SK-N-SH (cell line): ENCODE measurements around the gene DSTN. TPM values are rescaled to one million over a fixed set of nuclear protein-coding genes. Genes with fewer than 3 reads are reported as not detected.

Source experiments
- CTCF ChIA-PET: fragments of 300-600, 350-600 bp; formaldehyde crosslinking; extraction: SDS; loops from one replicate; lab custom pipeline; 2021; lab: Yijun Ruan, JAX
- POLR2A ChIA-PET: fragments of 350-600 bp; sonication (Branson Sonifier 250); formaldehyde crosslinking; extraction: SDS; loops from one replicate; lab custom pipeline; 2020; ENCODE audit warnings: antibody characterized with exemption, inconsistent platforms; lab: Yijun Ruan, JAX
- DNase-seq: peaks from one replicate; pipeline ENCODE4 v3.0.0; 2012
- H2AFZ ChIP-seq: fragments of 200-600 bp; sonication (generic); 2 replicates; pipeline ENCODE4 v1.8.1; 2016; ENCODE audit warnings: antibody characterized with exemption, mild to moderate bottlenecking, low read depth
- H3F3A ChIP-seq: fragments of 200-600 bp; sonication (generic); replicated peaks from 2 replicates; pipeline ENCODE3; 2016; ENCODE audit warnings: antibody characterized with exemption, mild to moderate bottlenecking; ENCODE audit not compliant: insufficient read depth
- H3K27ac ChIP-seq, 2 experiments: fragments of 200-500 bp in 1 of 2; fragments of 200-600 bp in 1 of 2; sonication (Bioruptor generic) in 1 of 2; sonication (generic), shearing (Covaris generic) in 1 of 2; 2 replicates each; pipeline versions ENCODE4 v1.5.1 to v1.6.1; 2014 to 2016; ENCODE audit warnings: low read depth in 2 of 2, inconsistent platforms in 1 of 2, low read length in 1 of 2, mild to moderate bottlenecking in 1 of 2, mixed read lengths in 1 of 2
- H3K27me3 ChIP-seq: fragments of 200-600 bp; sonication (generic), shearing (Covaris generic); 2 replicates; pipeline ENCODE4 v1.6.1; 2016; ENCODE audit warnings: mixed run types; ENCODE audit not compliant: insufficient read depth
- H3K36me3 ChIP-seq, 2 experiments: fragments of 200-500 bp in 1 of 2; fragments of 200-600 bp in 1 of 2; sonication (Bioruptor generic) in 1 of 2; sonication (generic) in 1 of 2; replicated peaks in 1 of 2; 2 replicates each; pipeline versions ENCODE3 to v1.5.1; 2014 to 2016; ENCODE audit warnings: low read length in 1 of 2, mild to moderate bottlenecking in 1 of 2; ENCODE audit not compliant: insufficient read depth in 2 of 2, control insufficient read depth in 1 of 2
- H3K4me1 ChIP-seq, 2 experiments: fragments of 200-500 bp in 1 of 2; fragments of 200-600 bp in 1 of 2; sonication (Bioruptor generic) in 1 of 2; sonication (generic), shearing (Covaris generic) in 1 of 2; 2 replicates each; pipeline versions ENCODE4 v1.5.1 to v1.6.1; 2014 to 2016; ENCODE audit warnings: low read depth in 1 of 2, low read length in 1 of 2, mixed run types in 1 of 2; ENCODE audit not compliant: insufficient read depth in 2 of 2, control insufficient read depth in 1 of 2
- H3K4me2 ChIP-seq: fragments of 200-600 bp; sonication (generic), shearing (Covaris generic); 2 replicates; pipeline ENCODE4 v1.6.1; 2017; ENCODE audit warnings: mixed run types
- H3K4me3 ChIP-seq, 2 experiments: fragments of 200-500 bp in 1 of 2; fragments of 200-600 bp in 1 of 2; sonication (Bioruptor generic) in 1 of 2; sonication (generic), shearing (Covaris generic) in 1 of 2; 2 replicates each; pipeline versions ENCODE4 v1.5.1 to v1.8.1; 2014 to 2016; ENCODE audit warnings: low read depth in 2 of 2, inconsistent platforms in 1 of 2, low read length in 1 of 2, mild to moderate bottlenecking in 1 of 2, mixed read lengths in 1 of 2, moderate library complexity in 1 of 2
- H3K79me2 ChIP-seq: fragments of 200-600 bp; sonication (generic); 2 replicates; pipeline ENCODE4 v1.8.1; 2017; ENCODE audit warnings: mild to moderate bottlenecking; ENCODE audit not compliant: insufficient read depth
- H3K9ac ChIP-seq: fragments of 200-600 bp; sonication (generic); 2 replicates; pipeline ENCODE4 v1.6.1; 2017; ENCODE audit warnings: mixed run types
- H3K9me2 ChIP-seq: fragments of 200-600 bp; sonication (generic); 2 replicates; pipeline ENCODE4 v1.6.1; 2017; ENCODE audit warnings: mixed run types
- H3K9me3 ChIP-seq: fragments of 200-600 bp; sonication (generic); 2 replicates; pipeline ENCODE4 v1.6.1; 2017; ENCODE audit warnings: mixed run types, mild to moderate bottlenecking, moderate library complexity
- H4K20me1 ChIP-seq: fragments of 200-600 bp; sonication (generic); 2 replicates; pipeline ENCODE4 v1.6.1; 2017; ENCODE audit warnings: mild to moderate bottlenecking, mixed run types; ENCODE audit not compliant: insufficient read depth
- CHD2 ChIP-seq: fragments of 150-350 bp; IDR thresholded peaks from 2 replicates; pipeline ENCODE4 v1.6.1; 2018; ENCODE audit warnings: low read length; ENCODE audit not compliant: partially characterized antibody
- ELF1 ChIP-seq: IDR thresholded peaks from 2 replicates; pipeline ENCODE4 v1.4.0; 2012
- FOXM1 ChIP-seq: IDR thresholded peaks from 2 replicates; pipeline ENCODE4 v1.4.0; 2012; ENCODE audit warnings: low read depth, mild to moderate bottlenecking
- GATA2 ChIP-seq: sonication (generic); formaldehyde crosslinking; IDR thresholded peaks from 2 replicates; pipeline ENCODE4 v1.5.0; 2020; ENCODE audit warnings: mild to moderate bottlenecking, missing genetic modification reagents
- MEF2A ChIP-seq: IDR thresholded peaks from 2 replicates; pipeline ENCODE4 v1.4.0; 2012; ENCODE audit warnings: low read depth, borderline replicate concordance
- NRF1 ChIP-seq: IDR thresholded peaks from 2 replicates; pipeline ENCODE4 v1.6.1; 2012; ENCODE audit warnings: low read depth, mild to moderate bottlenecking, low read length
- POLR2AphosphoS5 ChIP-seq: IDR thresholded peaks from 2 replicates; pipeline ENCODE4 v1.6.1; 2012; ENCODE audit warnings: low read depth, low read length
- RCOR1 ChIP-seq: fragments of 150-350 bp; IDR thresholded peaks from 2 replicates; pipeline ENCODE4 v1.6.1; 2017; ENCODE audit warnings: antibody characterized with exemption, low read length
- RFX5 ChIP-seq: IDR thresholded peaks from 2 replicates; pipeline ENCODE4 v1.6.1; 2012; ENCODE audit warnings: mild to moderate bottlenecking, improper control_type of control experiment, low read length
- SIN3A ChIP-seq: IDR thresholded peaks from 2 replicates; pipeline ENCODE4 v1.6.1; 2012; ENCODE audit warnings: low read depth, mild to moderate bottlenecking, low read length, moderate library complexity, borderline replicate concordance
- SMC3 ChIP-seq: IDR thresholded peaks from 2 replicates; pipeline ENCODE4 v1.6.1; 2012; ENCODE audit warnings: low read depth, low read length, improper control_type of control experiment
- WGBS: methylation state at CpG from one replicate; pipeline ENCODE4 v1.1.6; 2017; ENCODE audit warnings: low lambda C conversion rate; 5-methylcytosine and 5-hydroxymethylcytosine counted together
- polyA plus RNA-seq, 3 experiments: library from polyadenylated mRNA; depleted of rRNA; stranded (reverse); fragments of >200 nt; gene quantifications; 2 replicates each; pipeline ENCODE4 v1.2.3, GENCODE V29; 2012
- TF ChIP-seq, protein P1 (sequence below): fragments of 200-600 bp; sonication (generic); IDR thresholded peaks from 2 replicates; pipeline ENCODE4 v1.6.1; 2017; ENCODE audit warnings: antibody characterized with exemption, mild to moderate bottlenecking, moderate library complexity
- TF ChIP-seq, protein P2 (sequence below): fragments of 150-350 bp; IDR thresholded peaks from 2 replicates; pipeline ENCODE4 v1.6.1; 2016; ENCODE audit warnings: mild to moderate bottlenecking, low read depth, low read length
- TF ChIP-seq, protein P3 (sequence below): IDR thresholded peaks from 2 replicates; pipeline ENCODE4 v1.6.1; 2012; ENCODE audit warnings: mild to moderate bottlenecking, low read depth, low read length, moderate library complexity
- TF ChIP-seq, protein P4 (sequence below): IDR thresholded peaks from 2 replicates; pipeline ENCODE4 v1.4.0; 2012; ENCODE audit warnings: low read depth
- TF ChIP-seq, protein P5 (sequence below): IDR thresholded peaks from 2 replicates; pipeline ENCODE4; 2012
- TF ChIP-seq, protein P6 (sequence below): IDR thresholded peaks from 2 replicates; pipeline ENCODE4 v1.4.0; 2012; ENCODE audit warnings: low read depth, borderline replicate concordance

Gene DSTN
- polyA plus RNA-seq, 1 of the 3 experiments (the other 2 are of a cell fraction), result 167 TPM

DNA sequence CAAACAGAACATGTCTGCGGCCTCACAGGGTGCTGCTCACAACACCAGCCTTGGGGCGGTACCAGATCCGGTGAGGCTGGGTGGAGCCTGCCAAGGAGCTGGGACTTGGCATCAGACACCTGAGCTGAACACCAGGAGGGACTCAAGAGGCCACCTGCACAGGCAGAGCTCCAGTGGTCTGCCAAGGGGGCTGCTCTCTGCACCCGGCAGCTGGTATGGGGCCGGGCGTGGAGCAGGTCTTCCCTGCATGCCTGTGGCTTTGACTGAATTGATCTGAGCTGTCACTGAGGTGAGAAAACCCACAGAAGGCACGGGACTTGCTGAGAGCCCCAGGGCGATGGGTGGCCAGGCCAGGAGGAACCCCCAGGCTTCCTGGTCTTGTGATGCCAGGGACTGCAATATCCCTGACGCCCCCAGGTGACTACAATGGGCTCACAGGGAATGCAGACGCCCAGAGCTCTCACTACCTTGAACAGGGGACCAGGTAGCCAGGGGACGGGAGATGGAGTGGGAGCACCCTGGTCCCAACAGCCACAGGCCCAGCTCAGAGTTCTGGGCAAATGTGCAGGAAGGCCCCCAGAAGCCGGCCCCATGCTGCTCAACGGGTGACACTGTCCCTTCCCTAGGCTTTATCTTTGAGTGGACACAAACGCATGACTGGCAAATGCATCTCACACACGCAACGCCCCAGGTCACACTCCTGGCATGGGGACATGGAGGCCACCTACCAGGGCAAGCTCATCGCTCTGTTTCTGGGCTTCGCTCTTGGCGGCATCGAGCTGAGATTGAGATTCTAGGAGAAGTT, 48.2 kb downstream of the DSTN start:
- no peaks in the 10 kb centered on the region for H3K9me3 ChIP-seq
- H3K4me3 ChIP-seq, result no peak overlapping the region
- no peak overlapping the region for H3K4me2 ChIP-seq
- H3F3A ChIP-seq, result no peaks in the 10 kb centered on the region
- POLR2A ChIA-PET, result no interaction called here
- peak; percentile 14 for DNase-seq
- no peak overlapping the region for H2AFZ ChIP-seq
- H3K9ac ChIP-seq, result no peak overlapping the region
- no peaks in the 10 kb centered on the region for H3K4me1 ChIP-seq
- no peaks in the 10 kb centered on the region for H3K27me3 ChIP-seq
- no peaks in the 10 kb centered on the region for H3K9me2 ChIP-seq
- 91% methylated on average over 16 of the region's 20 CpGs for WGBS
- H3K27ac ChIP-seq, result no peak overlapping the region
- no peaks in the 10 kb centered on the region for H3K79me2 ChIP-seq
- TF ChIP-seq, protein P1, sequence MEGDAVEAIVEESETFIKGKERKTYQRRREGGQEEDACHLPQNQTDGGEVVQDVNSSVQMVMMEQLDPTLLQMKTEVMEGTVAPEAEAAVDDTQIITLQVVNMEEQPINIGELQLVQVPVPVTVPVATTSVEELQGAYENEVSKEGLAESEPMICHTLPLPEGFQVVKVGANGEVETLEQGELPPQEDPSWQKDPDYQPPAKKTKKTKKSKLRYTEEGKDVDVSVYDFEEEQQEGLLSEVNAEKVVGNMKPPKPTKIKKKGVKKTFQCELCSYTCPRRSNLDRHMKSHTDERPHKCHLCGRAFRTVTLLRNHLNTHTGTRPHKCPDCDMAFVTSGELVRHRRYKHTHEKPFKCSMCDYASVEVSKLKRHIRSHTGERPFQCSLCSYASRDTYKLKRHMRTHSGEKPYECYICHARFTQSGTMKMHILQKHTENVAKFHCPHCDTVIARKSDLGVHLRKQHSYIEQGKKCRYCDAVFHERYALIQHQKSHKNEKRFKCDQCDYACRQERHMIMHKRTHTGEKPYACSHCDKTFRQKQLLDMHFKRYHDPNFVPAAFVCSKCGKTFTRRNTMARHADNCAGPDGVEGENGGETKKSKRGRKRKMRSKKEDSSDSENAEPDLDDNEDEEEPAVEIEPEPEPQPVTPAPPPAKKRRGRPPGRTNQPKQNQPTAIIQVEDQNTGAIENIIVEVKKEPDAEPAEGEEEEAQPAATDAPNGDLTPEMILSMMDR, result no peak; the same call in 1 of the 2 replicates
- TF ChIP-seq RCOR1, result no peak
- TF ChIP-seq, protein P2, sequence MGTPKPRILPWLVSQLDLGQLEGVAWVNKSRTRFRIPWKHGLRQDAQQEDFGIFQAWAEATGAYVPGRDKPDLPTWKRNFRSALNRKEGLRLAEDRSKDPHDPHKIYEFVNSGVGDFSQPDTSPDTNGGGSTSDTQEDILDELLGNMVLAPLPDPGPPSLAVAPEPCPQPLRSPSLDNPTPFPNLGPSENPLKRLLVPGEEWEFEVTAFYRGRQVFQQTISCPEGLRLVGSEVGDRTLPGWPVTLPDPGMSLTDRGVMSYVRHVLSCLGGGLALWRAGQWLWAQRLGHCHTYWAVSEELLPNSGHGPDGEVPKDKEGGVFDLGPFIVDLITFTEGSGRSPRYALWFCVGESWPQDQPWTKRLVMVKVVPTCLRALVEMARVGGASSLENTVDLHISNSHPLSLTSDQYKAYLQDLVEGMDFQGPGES, result no peak
- no peak for TF ChIP-seq MEF2A
- TF ChIP-seq, protein P3, sequence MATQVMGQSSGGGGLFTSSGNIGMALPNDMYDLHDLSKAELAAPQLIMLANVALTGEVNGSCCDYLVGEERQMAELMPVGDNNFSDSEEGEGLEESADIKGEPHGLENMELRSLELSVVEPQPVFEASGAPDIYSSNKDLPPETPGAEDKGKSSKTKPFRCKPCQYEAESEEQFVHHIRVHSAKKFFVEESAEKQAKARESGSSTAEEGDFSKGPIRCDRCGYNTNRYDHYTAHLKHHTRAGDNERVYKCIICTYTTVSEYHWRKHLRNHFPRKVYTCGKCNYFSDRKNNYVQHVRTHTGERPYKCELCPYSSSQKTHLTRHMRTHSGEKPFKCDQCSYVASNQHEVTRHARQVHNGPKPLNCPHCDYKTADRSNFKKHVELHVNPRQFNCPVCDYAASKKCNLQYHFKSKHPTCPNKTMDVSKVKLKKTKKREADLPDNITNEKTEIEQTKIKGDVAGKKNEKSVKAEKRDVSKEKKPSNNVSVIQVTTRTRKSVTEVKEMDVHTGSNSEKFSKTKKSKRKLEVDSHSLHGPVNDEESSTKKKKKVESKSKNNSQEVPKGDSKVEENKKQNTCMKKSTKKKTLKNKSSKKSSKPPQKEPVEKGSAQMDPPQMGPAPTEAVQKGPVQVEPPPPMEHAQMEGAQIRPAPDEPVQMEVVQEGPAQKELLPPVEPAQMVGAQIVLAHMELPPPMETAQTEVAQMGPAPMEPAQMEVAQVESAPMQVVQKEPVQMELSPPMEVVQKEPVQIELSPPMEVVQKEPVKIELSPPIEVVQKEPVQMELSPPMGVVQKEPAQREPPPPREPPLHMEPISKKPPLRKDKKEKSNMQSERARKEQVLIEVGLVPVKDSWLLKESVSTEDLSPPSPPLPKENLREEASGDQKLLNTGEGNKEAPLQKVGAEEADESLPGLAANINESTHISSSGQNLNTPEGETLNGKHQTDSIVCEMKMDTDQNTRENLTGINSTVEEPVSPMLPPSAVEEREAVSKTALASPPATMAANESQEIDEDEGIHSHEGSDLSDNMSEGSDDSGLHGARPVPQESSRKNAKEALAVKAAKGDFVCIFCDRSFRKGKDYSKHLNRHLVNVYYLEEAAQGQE, result no peak
- TF ChIP-seq GATA2 (CRISPR knock-in tag), result no peak
- TF ChIP-seq ELF1, result no peak
- peaks cover 1 to 62% of the 10 kb centered on the region in 2 experiments for H3K36me3 ChIP-seq
- CTCF ChIA-PET, result interaction anchor here (0.6 to 8.7 kb wide), 28 partner anchors 9 to 377 kb away, joined by 3 to 96 read pairs (median 4); partner anchors contain the start of genes BFSP1 and DSTN
- no peaks in the 10 kb centered on the region for H4K20me1 ChIP-seq

DNA sequence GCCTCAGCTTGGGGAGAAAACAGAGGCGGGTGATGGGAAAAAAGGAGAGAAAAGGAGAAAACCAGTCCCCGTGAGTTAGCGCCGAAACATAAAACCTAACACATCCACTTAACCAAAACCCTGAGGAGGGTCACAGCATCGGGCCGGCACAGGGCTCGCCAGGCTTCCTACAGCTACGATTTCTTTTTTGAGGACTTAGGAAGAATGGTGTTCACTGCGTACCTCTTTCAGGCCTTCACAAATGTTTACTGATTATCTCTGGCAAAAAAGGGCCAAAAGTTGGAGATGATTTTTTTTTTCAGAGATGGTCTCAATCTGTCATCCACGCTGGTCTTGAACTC, 48.8 kb downstream of the DSTN start:
- H4K20me1 ChIP-seq, result no peaks in the 10 kb centered on the region
- 96% methylated on average over 10 of the region's 10 CpGs for WGBS
- TF ChIP-seq, protein P4, sequence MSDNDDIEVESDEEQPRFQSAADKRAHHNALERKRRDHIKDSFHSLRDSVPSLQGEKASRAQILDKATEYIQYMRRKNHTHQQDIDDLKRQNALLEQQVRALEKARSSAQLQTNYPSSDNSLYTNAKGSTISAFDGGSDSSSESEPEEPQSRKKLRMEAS, result no peak
- TF ChIP-seq POLR2AphosphoS5 (no peak), CHD2 (no peak), SMC3 (no peak), FOXM1 (no peak), RFX5 (no peak), SIN3A (no peak), MEF2A (no peak), NRF1 (no peak)
- TF ChIP-seq, protein P5, sequence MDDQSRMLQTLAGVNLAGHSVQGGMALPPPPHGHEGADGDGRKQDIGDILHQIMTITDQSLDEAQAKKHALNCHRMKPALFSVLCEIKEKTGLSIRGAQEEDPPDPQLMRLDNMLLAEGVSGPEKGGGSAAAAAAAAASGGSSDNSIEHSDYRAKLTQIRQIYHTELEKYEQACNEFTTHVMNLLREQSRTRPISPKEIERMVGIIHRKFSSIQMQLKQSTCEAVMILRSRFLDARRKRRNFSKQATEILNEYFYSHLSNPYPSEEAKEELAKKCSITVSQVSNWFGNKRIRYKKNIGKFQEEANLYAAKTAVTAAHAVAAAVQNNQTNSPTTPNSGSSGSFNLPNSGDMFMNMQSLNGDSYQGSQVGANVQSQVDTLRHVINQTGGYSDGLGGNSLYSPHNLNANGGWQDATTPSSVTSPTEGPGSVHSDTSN, result no peak
- TF ChIP-seq, protein P6, sequence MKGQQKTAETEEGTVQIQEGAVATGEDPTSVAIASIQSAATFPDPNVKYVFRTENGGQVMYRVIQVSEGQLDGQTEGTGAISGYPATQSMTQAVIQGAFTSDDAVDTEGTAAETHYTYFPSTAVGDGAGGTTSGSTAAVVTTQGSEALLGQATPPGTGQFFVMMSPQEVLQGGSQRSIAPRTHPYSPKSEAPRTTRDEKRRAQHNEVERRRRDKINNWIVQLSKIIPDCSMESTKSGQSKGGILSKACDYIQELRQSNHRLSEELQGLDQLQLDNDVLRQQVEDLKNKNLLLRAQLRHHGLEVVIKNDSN, result no peak

More for the DNA sequence above, 48.8 kb downstream of the DSTN start:
- H3K9me2 ChIP-seq, result no peaks in the 10 kb centered on the region
- no peaks in the 10 kb centered on the region for H3K79me2 ChIP-seq
- H3K4me1 ChIP-seq, result no peaks in the 10 kb centered on the region
- H3K4me3 ChIP-seq, result no peak overlapping the region
- no peaks in the 10 kb centered on the region for H3K27me3 ChIP-seq
- H3F3A ChIP-seq, result no peaks in the 10 kb centered on the region
- CTCF ChIA-PET, result interaction anchor here (1.0 to 8.7 kb wide), 13 partner anchors 9 to 114 kb away, joined by 3 to 96 read pairs (median 5); partner anchors contain the start of genes BFSP1 and DSTN
- H3K27ac ChIP-seq, result no peak overlapping the region
- DNase-seq, result no peak
- H3K9ac ChIP-seq, result no peak overlapping the region
- H3K9me3 ChIP-seq, result no peaks in the 10 kb centered on the region
- no peak overlapping the region for H2AFZ ChIP-seq
- H3K4me2 ChIP-seq, result no peak overlapping the region
- POLR2A ChIA-PET, result no interaction called here
- peaks cover 3 to 62% of the 10 kb centered on the region in 2 experiments for H3K36me3 ChIP-seq
